Right lung (tissue), 10 donors: Measurements from ENCODE around the gene CLDN9. TPM values are rescaled to one million over a fixed set of nuclear protein-coding genes. Genes with fewer than 3 reads are reported as not detected.
A peak's percentile ranks its signal among the peaks of the same experiment; 100 is the strongest.

Experiments used
- DNase-seq, 2 donors: peaks; one replicate each; pipeline ENCODE4 v3.0.0-alpha.2; 2013
- long read RNA-seq, 8 donors: transcript quantifications; one replicate each; lab custom pipeline, GENCODE V29; 2026
- polyA plus RNA-seq, 5 donors: library from polyadenylated mRNA; unstranded; fragments of 120-200 nt; gene quantifications; one replicate each; pipeline versions ENCODE4 v1.2.1 to v1.2.3, GENCODE V29; 2013; ENCODE audit warnings: inconsistent platforms in 1 of 5, low replicate concordance in 1 of 5; ENCODE audit not compliant: insufficient read length in 5 of 5, insufficient read depth in 1 of 5

The CLDN9 gene
- 1 to 10 TPM; 4.0 to 7.3 (median 6.3) TPM for polyA plus RNA-seq
- long read RNA-seq, donor 1, transcript CLDN9-201 (1 exons, 2,050 nt), result major isoform, 9 of 9 reads
- long read RNA-seq, donor 1, partial matches to known transcripts, result 0 of 9 reads
- long read RNA-seq, donor 1, other reads (novel, unspliced or antisense), result 0 of 9 reads
- long read RNA-seq, donor 2, partial matches to known transcripts, result 0 of 27 reads
- long read RNA-seq, donor 2, other reads (novel, unspliced or antisense), result 26 of 27 reads
- long read RNA-seq, donor 3, transcript CLDN9-201 (1 exons, 2,050 nt), result major isoform, 7 of 35 reads
- long read RNA-seq, donor 3, partial matches to known transcripts, result 28 of 35 reads
- long read RNA-seq, donor 3, other reads (novel, unspliced or antisense), result 0 of 35 reads
- long read RNA-seq, donor 4, partial matches to known transcripts, result 16 of 18 reads
- long read RNA-seq, donor 4, other reads (novel, unspliced or antisense), result 0 of 18 reads
- long read RNA-seq, donor 5, transcript CLDN9-201 (1 exons, 2,050 nt), result major isoform, 13 of 76 reads
- long read RNA-seq, donor 5, partial matches to known transcripts, result 56 of 76 reads
- long read RNA-seq, donor 5, other reads (novel, unspliced or antisense), result 7 of 76 reads
- long read RNA-seq, donor 6, transcript CLDN9-201 (1 exons, 2,050 nt), result major isoform, 9 of 66 reads
- long read RNA-seq, donor 6, partial matches to known transcripts, result 57 of 66 reads
- long read RNA-seq, donor 6, other reads (novel, unspliced or antisense), result 0 of 66 reads
- long read RNA-seq, donor 7, transcript CLDN9-201 (1 exons, 2,050 nt), result major isoform, 9 of 75 reads
- long read RNA-seq, donor 7, partial matches to known transcripts, result 66 of 75 reads
- long read RNA-seq, donor 7, other reads (novel, unspliced or antisense), result 0 of 75 reads
- long read RNA-seq, donor 8, partial matches to known transcripts, result 0 of 4 reads
- long read RNA-seq, donor 8, other reads (novel, unspliced or antisense), result 0 of 4 reads

GRCh38 chr16:3012828-3013420 is at the start of gene CLDN9:
Gene CLDN9 (plus strand): TSS chr16:3012923. CDS start chr16:3013363, 440 bp downstream.
- DNase-seq, result no peak

GRCh38 chr16:2963074-2963722 is 49.5 kb upstream of the CLDN9 start:
- no peak for DNase-seq

GRCh38 chr16:2963723-2964474 is 48.8 kb upstream of the CLDN9 start, which contains the start of gene KREMEN2:
Gene KREMEN2 (plus strand): TSS chr16:2964275. CDS start chr16:2964521, 246 bp downstream.
- DNase-seq, result no peak

GRCh38 chr16:2964475-2965336 is 48.0 kb upstream of the CLDN9 start:
- no peak for DNase-seq

- DNase-seq, result no peak
Observed at GRCh38 chr16:2966043-2966807, 46.5 kb upstream of the CLDN9 start.

GRCh38 chr16:2966808-2967191 is 45.9 kb upstream of the CLDN9 start:
- DNase-seq, result no peak

GRCh38 chr16:2967211-2967631 is 45.5 kb upstream of the CLDN9 start:
- DNase-seq, result no peak

GRCh38 chr16:2967721-2968161 is 45.0 kb upstream of the CLDN9 start:
- DNase-seq, result no peak

GRCh38 chr16:2968368-2968737 is 44.4 kb upstream of the CLDN9 start:
- no peak for DNase-seq

- peak; percentile 89 to 90 for DNase-seq
Observed at GRCh38 chr16:2968738-2969544, 43.8 kb upstream of the CLDN9 start, which contains the start of gene PAQR4. Gene PAQR4 (plus strand): TSS chr16:2969348. CDS start chr16:2969675, 327 bp downstream.

GRCh38 chr16:2969545-2970521 is 42.9 kb upstream of the CLDN9 start:
- no peak for DNase-seq

GRCh38 chr16:2970563-2970962 is 42.2 kb upstream of the CLDN9 start:
- no peak for DNase-seq

GRCh38 chr16:2971134-2971984 is 41.4 kb upstream of the CLDN9 start:
- DNase-seq, result no peak

GRCh38 chr16:2971985-2972784 is 40.5 kb upstream of the CLDN9 start:
- DNase-seq, result no peak

GRCh38 chr16:2973093-2973492 is 39.6 kb upstream of the CLDN9 start:
- peak in 1 of 2 donors; percentile 59 for DNase-seq
